Upper lobe of left lung (tissue), 6 donors: ENCODE data around the gene UBE2E2. TPM values are rescaled to one million over a fixed set of nuclear protein-coding genes. Genes with fewer than 3 reads are reported as not detected.
"Not testable (repeated sequence)": the region's sequence is repeated elsewhere in the genome, so short reads cannot be mapped to it uniquely, and the experiment has no call there.

ENCODE experiments used
- ATAC-seq, 2 donors: fragments of 200-7000 bp; cut with Tn5 transposase; one replicate each; pipeline ENCODE4 v1.9.1; 2022; ENCODE audit warnings: mild to moderate bottlenecking in 2 of 2, moderate library complexity in 2 of 2; ENCODE audit not compliant: low FRiP score in 2 of 2
- DNase-seq, 2 donors: peaks; one replicate each; pipeline ENCODE4 v3.0.0-alpha.2; 2019 to 2020
- H3K27ac ChIP-seq, 4 donors: fragments of 200-600 bp; sonication (generic); one replicate each; pipeline ENCODE4 v1.5.1; 2016 to 2019
- H3K27me3 ChIP-seq, 4 donors: fragments of 200-600 bp; sonication (generic); one replicate each; pipeline ENCODE4 v1.5.1; 2017 to 2019
- H3K36me3 ChIP-seq, 4 donors: fragments of 200-600 bp; sonication (generic); one replicate each; pipeline ENCODE4 v1.5.1; 2016 to 2019
- H3K4me1 ChIP-seq, 4 donors: fragments of 200-600 bp; sonication (generic); one replicate each; pipeline ENCODE4 v1.5.1; 2018 to 2019
- H3K4me3 ChIP-seq, 4 donors: fragments of 200-600 bp; sonication (generic); one replicate each; pipeline ENCODE4 v1.5.1; 2017 to 2019; ENCODE audit warnings: mild to moderate bottlenecking in 2 of 4, moderate library complexity in 1 of 4
- H3K9me3 ChIP-seq, 4 donors: fragments of 200-600 bp; sonication (generic); one replicate each; pipeline ENCODE4 v1.5.1; 2018 to 2019
- CTCF ChIP-seq, 6 experiments: fragments of 450-650 bp in 4 of 6; fragments of 200-600 bp in 2 of 6; sonication (generic) in 2 of 6; IDR thresholded peaks; one replicate each; pipeline ENCODE4 v1.5.1; 2016 to 2019; ENCODE audit warnings: antibody characterized with exemption in 6 of 6
- EP300 ChIP-seq, 4 donors: sonication (generic); formaldehyde crosslinking; IDR thresholded peaks; one replicate each; pipeline ENCODE4 v1.5.1; 2017; ENCODE audit warnings: antibody characterized with exemption in 4 of 4, control low read depth in 2 of 4
- POLR2A ChIP-seq, 4 donors: fragments of 450-650 bp; IDR thresholded peaks; one replicate each; pipeline ENCODE4 v1.5.1; 2016 to 2017; ENCODE audit warnings: antibody characterized with exemption in 4 of 4, mild to moderate bottlenecking in 2 of 4
- POLR2AphosphoS5 ChIP-seq, 2 donors: sonication (generic); formaldehyde crosslinking; IDR thresholded peaks; one replicate each; pipeline ENCODE4 v1.5.1; 2017; ENCODE audit warnings: antibody characterized with exemption in 2 of 2
- WGBS, 2 donors: methylation state at CpG; one replicate each; pipeline ENCODE4 v1.1.5; 2017 to 2018; 5-methylcytosine and 5-hydroxymethylcytosine counted together
- total RNA-seq, 6 donors: library from RNA; depleted of rRNA in 4 of 6; stranded (reverse); fragments of >200 nt in 4 of 6; gene quantifications; one replicate each; pipeline versions ENCODE4 v1.1.0 to v1.2.1, GENCODE V29; 2016 to 2021
- donor health status: DM: no; HTN: no; CAD: no; lungs with moderate emphysema.
- donor health status: DM: no; HTN: yes; CAD: no; lungs with severe emphysema.

Gene UBE2E2
- total RNA-seq, 6 donors from 2014 or later, result 18.3 to 61.5 (median 41.9) TPM

GRCh38 chr3:23175341-23176083 lies 27.6 kb upstream of the UBE2E2 start:
- H3K36me3 ChIP-seq, result no peaks in the 10 kb centered on the region
- H3K27me3 ChIP-seq, result no peaks in the 10 kb centered on the region
- H3K4me1 ChIP-seq, result no peaks in the 10 kb centered on the region
- TF ChIP-seq CTCF (IDR thresholded peaks at IDR 0.05) (no peak), POLR2AphosphoS5 (IDR thresholded peaks at IDR 0.05) (no peak), POLR2A (IDR thresholded peaks at IDR 0.05) (no peak), EP300 (IDR thresholded peaks at IDR 0.05) (no peak)
- ATAC-seq (no peak), DNase-seq (no peak)
- no peak overlapping the region for H3K27ac ChIP-seq
- no peaks in the 10 kb centered on the region for H3K9me3 ChIP-seq
- WGBS, 2 donors, result 74 to 80% methylated on average over 2 of the region's 2 CpGs
- H3K4me3 ChIP-seq, result no peak overlapping the region

GRCh38 chr3:23176839-23177238 lies 26.3 kb upstream of the UBE2E2 start:
- 87 to 96% methylated on average over 4 of the region's 4 CpGs for WGBS, 2 donors
- not testable (repeated sequence) for H3K4me1 ChIP-seq, ATAC-seq, H3K36me3 ChIP-seq, H3K9me3 ChIP-seq, H3K27me3 ChIP-seq, H3K27ac ChIP-seq, DNase-seq, H3K4me3 ChIP-seq

- no peak for DNase-seq
- Histone ChIP-seq H3K36me3 (no peaks in the 10 kb centered on the region), H3K9me3 (no peaks in the 10 kb centered on the region), H3K4me1 (no peaks in the 10 kb centered on the region), H3K4me3 (no peak overlapping the region), H3K27me3 (no peaks in the 10 kb centered on the region), H3K27ac (no peak overlapping the region)
- 64 to 83% methylated on average over 3 of the region's 3 CpGs for WGBS, 2 donors
- no peak for TF ChIP-seq POLR2A (IDR thresholded peaks at IDR 0.05)
- TF ChIP-seq POLR2AphosphoS5 (IDR thresholded peaks at IDR 0.05), result no peak
- TF ChIP-seq EP300 (IDR thresholded peaks at IDR 0.05), result no peak
- TF ChIP-seq CTCF (IDR thresholded peaks at IDR 0.05), result no peak
- no peak for ATAC-seq
Measured at GRCh38 chr3:23182996-23183513, 20.1 kb upstream of the UBE2E2 start.

- peak; percentile 55 to 63 for ATAC-seq
Measured at GRCh38 chr3:23183731-23184130, 19.4 kb upstream of the UBE2E2 start.

GRCh38 chr3:23185861-23186260 lies 17.3 kb upstream of the UBE2E2 start:
- DNase-seq, result no peak
- TF ChIP-seq CTCF (IDR thresholded peaks at IDR 0.05) (no peak), EP300 (IDR thresholded peaks at IDR 0.05) (no peak), POLR2AphosphoS5 (IDR thresholded peaks at IDR 0.05) (no peak), POLR2A (IDR thresholded peaks at IDR 0.05) (no peak)
- H3K27me3 ChIP-seq, result no peaks in the 10 kb centered on the region
- no peak overlapping the region for H3K27ac ChIP-seq
- ATAC-seq, result no peak
- H3K4me1 ChIP-seq, result no peaks in the 10 kb centered on the region
- no peak overlapping the region for H3K4me3 ChIP-seq
- 43 to 76% methylated on average over 2 of the region's 2 CpGs for WGBS, 2 donors
- H3K36me3 ChIP-seq, result no peaks in the 10 kb centered on the region
- no peaks in the 10 kb centered on the region for H3K9me3 ChIP-seq

More at GRCh38 chr3:23183731-23184130, 19.4 kb upstream of the UBE2E2 start:
- Histone ChIP-seq H3K9me3 (no peaks in the 10 kb centered on the region), H3K27me3 (no peaks in the 10 kb centered on the region), H3K36me3 (no peaks in the 10 kb centered on the region), H3K27ac (no peak overlapping the region), H3K4me3 (no peak overlapping the region), H3K4me1 (no peaks in the 10 kb centered on the region)
- peak in 1 of 2 donors; percentile 29 for DNase-seq
- TF ChIP-seq CTCF (IDR thresholded peaks at IDR 0.05) (peak in 4 of 6 experiments; percentile 16 to 43 (median 38)), POLR2A (IDR thresholded peaks at IDR 0.05) (no peak)
- WGBS, 2 donors, result 35 to 46% methylated on average over 3 of the region's 3 CpGs
